GM10266 (cell line): ENCODE data around the gene GAS6.

Experiments used
- DNase-seq: peaks from one replicate; pipeline ENCODE4 v3.0.0; 2012; ENCODE audit errors: extremely low spot score
- CTCF ChIP-seq: IDR thresholded peaks from 2 replicates; pipeline ENCODE4 v1.5.1; 2012; ENCODE audit warnings: mild to moderate bottlenecking, low read depth; ENCODE audit not compliant: control insufficient read depth, insufficient read depth; ENCODE audit errors: missing control alignments

GAS6 gene

GRCh38 chr13:113771709-113772331, 92.1 kb downstream of the GAS6 start:
- TF ChIP-seq CTCF = no peak
- no peak for DNase-seq

GRCh38 chr13:113770937-113771336, 92.9 kb downstream of the GAS6 start:
- no peak for DNase-seq
- no peak for TF ChIP-seq CTCF
